ENCODE results near the gene MAP3K4.

Gene MAP3K4

DNA sequence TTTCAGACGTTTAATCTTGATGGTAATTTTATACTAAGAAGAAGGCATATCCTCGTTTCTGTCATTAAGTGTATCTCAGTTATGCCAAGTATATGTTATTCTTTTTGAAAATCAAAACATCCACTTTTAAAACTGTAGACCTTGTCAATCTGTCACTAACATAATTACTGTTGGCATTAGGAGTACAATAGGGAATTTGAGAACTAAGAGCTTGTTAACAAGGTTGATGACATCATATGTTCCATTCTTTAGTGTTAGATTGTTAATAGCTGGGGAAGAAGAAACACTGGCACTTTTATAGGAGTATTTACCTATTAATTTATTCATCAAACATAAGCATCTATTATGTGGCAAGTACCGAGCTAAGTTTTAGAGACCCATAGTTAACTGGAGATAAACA lies 76.2 kb downstream of the MAP3K4 start:
- no peaks in the 10 kb centered on the region for H3K9me3 ChIP-seq (ENCODE audit: insufficient read depth, low read depth, low read length)
- TF ChIP-seq EZH2phosphoT487 (IDR thresholded peaks at IDR 0.05; ENCODE audit: borderline replicate concordance): no peak
- TF ChIP-seq, protein P1, sequence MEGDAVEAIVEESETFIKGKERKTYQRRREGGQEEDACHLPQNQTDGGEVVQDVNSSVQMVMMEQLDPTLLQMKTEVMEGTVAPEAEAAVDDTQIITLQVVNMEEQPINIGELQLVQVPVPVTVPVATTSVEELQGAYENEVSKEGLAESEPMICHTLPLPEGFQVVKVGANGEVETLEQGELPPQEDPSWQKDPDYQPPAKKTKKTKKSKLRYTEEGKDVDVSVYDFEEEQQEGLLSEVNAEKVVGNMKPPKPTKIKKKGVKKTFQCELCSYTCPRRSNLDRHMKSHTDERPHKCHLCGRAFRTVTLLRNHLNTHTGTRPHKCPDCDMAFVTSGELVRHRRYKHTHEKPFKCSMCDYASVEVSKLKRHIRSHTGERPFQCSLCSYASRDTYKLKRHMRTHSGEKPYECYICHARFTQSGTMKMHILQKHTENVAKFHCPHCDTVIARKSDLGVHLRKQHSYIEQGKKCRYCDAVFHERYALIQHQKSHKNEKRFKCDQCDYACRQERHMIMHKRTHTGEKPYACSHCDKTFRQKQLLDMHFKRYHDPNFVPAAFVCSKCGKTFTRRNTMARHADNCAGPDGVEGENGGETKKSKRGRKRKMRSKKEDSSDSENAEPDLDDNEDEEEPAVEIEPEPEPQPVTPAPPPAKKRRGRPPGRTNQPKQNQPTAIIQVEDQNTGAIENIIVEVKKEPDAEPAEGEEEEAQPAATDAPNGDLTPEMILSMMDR (conservative IDR thresholded peaks at IDR 0.05; ENCODE audit: low read length): no peak
- no peak overlapping the region for H2AFZ ChIP-seq (ENCODE audit: low read length)
- H3K4me3 ChIP-seq (ENCODE audit: low read length, poor library complexity, severe bottlenecking): no peak overlapping the region
- H3K79me2 ChIP-seq (ENCODE audit: insufficient read depth, low read length): peaks cover 11% of the 10 kb centered on the region; the same call in 1 of the 2 replicates
- H3K27me3 ChIP-seq (ENCODE audit: insufficient read depth, low read length, poor library complexity, severe bottlenecking): no peaks in the 10 kb centered on the region
- H3K36me3 ChIP-seq (ENCODE audit: insufficient read depth, low read length): peaks cover 14% of the 10 kb centered on the region; the same call in 1 of the 2 replicates
- peaks cover 13% of the 10 kb centered on the region for H4K20me1 ChIP-seq (ENCODE audit: insufficient read depth, low read length, poor library complexity, severe bottlenecking)
- no peak overlapping the region for H3K4me2 ChIP-seq (ENCODE audit: low read depth, low read length, poor library complexity, severe bottlenecking)
- H3K4me1 ChIP-seq (ENCODE audit: insufficient read depth, low read length, poor library complexity, severe bottlenecking): peaks cover 15% of the 10 kb centered on the region
- H3K9me2 ChIP-seq (replicated peaks; ENCODE audit: low read depth, low read length): no peaks in the 10 kb centered on the region
- H3K9ac ChIP-seq (ENCODE audit: low read depth, low read length, poor library complexity, severe bottlenecking): no peak overlapping the region
- H3F3A ChIP-seq (ENCODE audit: low read depth): no peaks in the 10 kb centered on the region

DNA sequence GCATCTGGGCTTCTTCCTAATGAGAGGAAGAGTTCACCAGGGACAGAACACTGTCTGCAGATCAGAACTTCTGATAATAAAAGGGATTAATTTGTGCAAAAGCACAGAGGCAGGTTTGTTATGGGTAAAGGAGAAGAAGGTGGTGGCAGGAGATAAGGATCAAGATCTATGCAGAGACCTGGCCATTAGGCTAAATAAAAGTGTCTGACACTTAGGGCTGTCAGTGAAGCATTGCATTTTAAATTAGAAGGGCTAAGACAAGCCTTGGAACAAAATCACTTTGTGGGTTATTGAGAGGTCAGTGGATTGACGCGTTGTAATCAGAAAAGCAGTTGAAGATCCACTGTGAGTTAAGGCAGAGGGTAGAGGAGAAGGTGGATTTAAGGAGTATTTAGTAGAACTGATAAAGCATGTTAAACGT lies 76.8 kb downstream of the MAP3K4 start:
- Histone ChIP-seq H4K20me1 (ENCODE audit: insufficient read depth, low read length, poor library complexity, severe bottlenecking) (peaks cover 13% of the 10 kb centered on the region), H3K36me3 (ENCODE audit: insufficient read depth, low read length) (peaks cover 17% of the 10 kb centered on the region; the same call in 1 of the 2 replicates), H3K9me2 (replicated peaks; ENCODE audit: low read depth, low read length) (no peaks in the 10 kb centered on the region), H3K4me3 (ENCODE audit: low read length, poor library complexity, severe bottlenecking) (no peak overlapping the region), H3K4me2 (ENCODE audit: low read depth, low read length, poor library complexity, severe bottlenecking) (no peak overlapping the region), H3K27me3 (ENCODE audit: insufficient read depth, low read length, poor library complexity, severe bottlenecking) (no peaks in the 10 kb centered on the region), H3K9ac (ENCODE audit: low read depth, low read length, poor library complexity, severe bottlenecking) (no peak overlapping the region), H3K4me1 (ENCODE audit: insufficient read depth, low read length, poor library complexity, severe bottlenecking) (peaks cover 15% of the 10 kb centered on the region), H3F3A (ENCODE audit: low read depth) (no peaks in the 10 kb centered on the region), H2AFZ (ENCODE audit: low read length) (no peak overlapping the region), H3K9me3 (ENCODE audit: insufficient read depth, low read depth, low read length) (no peaks in the 10 kb centered on the region), H3K79me2 (ENCODE audit: insufficient read depth, low read length) (peaks cover 11% of the 10 kb centered on the region; the same call in 1 of the 2 replicates)
- no peak for TF ChIP-seq EZH2phosphoT487 (IDR thresholded peaks at IDR 0.05; ENCODE audit: borderline replicate concordance)
- TF ChIP-seq, protein P1 (conservative IDR thresholded peaks at IDR 0.05; ENCODE audit: low read length): no peak

DNA sequence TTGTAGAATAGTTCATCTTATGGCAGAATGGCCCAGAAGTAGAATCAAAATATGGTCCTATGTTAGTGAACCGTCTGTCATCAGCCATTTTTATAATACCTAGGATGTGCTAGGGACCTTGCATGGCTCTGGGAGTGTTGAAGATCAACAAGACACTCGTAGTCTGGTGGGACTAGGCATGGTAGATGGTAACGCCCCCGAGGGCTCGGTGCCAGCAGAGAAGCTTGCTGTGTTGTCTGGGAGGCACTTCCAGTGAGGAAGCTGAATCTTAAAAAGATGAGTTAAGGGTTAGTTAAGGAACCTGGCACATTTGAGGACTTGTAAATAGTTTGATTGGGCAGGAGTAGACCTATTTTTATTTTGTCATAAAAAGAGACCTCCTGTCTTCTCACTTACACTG lies 82.4 kb downstream of the MAP3K4 start:
- peaks cover 9% of the 10 kb centered on the region for H4K20me1 ChIP-seq (ENCODE audit: insufficient read depth, low read length, poor library complexity, severe bottlenecking)
- H3K36me3 ChIP-seq (ENCODE audit: insufficient read depth, low read length): peaks cover 67% of the 10 kb centered on the region; the same call in 1 of the 2 replicates
- no peaks in the 10 kb centered on the region for H3K9me2 ChIP-seq (replicated peaks; ENCODE audit: low read depth, low read length)
- no peaks in the 10 kb centered on the region for H3K9me3 ChIP-seq (ENCODE audit: insufficient read depth, low read depth, low read length)
- no peak overlapping the region for H2AFZ ChIP-seq (ENCODE audit: low read length)
- H3K79me2 ChIP-seq (ENCODE audit: insufficient read depth, low read length): peaks cover 3% of the 10 kb centered on the region; the same call in 1 of the 2 replicates
- no peak for TF ChIP-seq EZH2phosphoT487 (IDR thresholded peaks at IDR 0.05; ENCODE audit: borderline replicate concordance)
- TF ChIP-seq, protein P1 (conservative IDR thresholded peaks at IDR 0.05; ENCODE audit: low read length): no peak
- H3K4me1 ChIP-seq (ENCODE audit: insufficient read depth, low read length, poor library complexity, severe bottlenecking): no peaks in the 10 kb centered on the region
- no peaks in the 10 kb centered on the region; the same call in 1 of the 2 replicates for H3F3A ChIP-seq (ENCODE audit: low read depth)
- H3K9ac ChIP-seq (ENCODE audit: low read depth, low read length, poor library complexity, severe bottlenecking): no peak overlapping the region
- no peak overlapping the region for H3K4me2 ChIP-seq (ENCODE audit: low read depth, low read length, poor library complexity, severe bottlenecking)
- H3K27me3 ChIP-seq (ENCODE audit: insufficient read depth, low read length, poor library complexity, severe bottlenecking): no peaks in the 10 kb centered on the region
- no peak overlapping the region for H3K4me3 ChIP-seq (ENCODE audit: low read length, poor library complexity, severe bottlenecking)
